ENCODE results near the gene ADGRF1.

The ADGRF1 gene

GRCh38 chr6:46954837-46955451 is 87.2 kb downstream of the ADGRF1 start:
- Histone ChIP-seq H3K9ac (ENCODE audit: low read depth, low read length, poor library complexity, severe bottlenecking) (no peak overlapping the region), H2AFZ (ENCODE audit: low read length) (no peak overlapping the region), H4K20me1 (ENCODE audit: insufficient read depth, low read length, poor library complexity, severe bottlenecking) (no peaks in the 10 kb centered on the region), H3K4me3 (ENCODE audit: low read length, poor library complexity, severe bottlenecking) (no peak overlapping the region), H3K9me3 (ENCODE audit: insufficient read depth, low read depth, low read length) (no peaks in the 10 kb centered on the region), H3K4me1 (ENCODE audit: insufficient read depth, low read length, poor library complexity, severe bottlenecking) (no peaks in the 10 kb centered on the region), H3F3A (ENCODE audit: low read depth) (no peaks in the 10 kb centered on the region), H3K79me2 (ENCODE audit: insufficient read depth, low read length) (no peaks in the 10 kb centered on the region), H3K27me3 (ENCODE audit: insufficient read depth, low read length, poor library complexity, severe bottlenecking) (no peaks in the 10 kb centered on the region), H3K9me2 (replicated peaks; ENCODE audit: low read depth, low read length) (no peaks in the 10 kb centered on the region), H3K36me3 (ENCODE audit: insufficient read depth, low read length) (no peaks in the 10 kb centered on the region), H3K4me2 (ENCODE audit: low read depth, low read length, poor library complexity, severe bottlenecking) (no peak overlapping the region)
- TF ChIP-seq EZH2phosphoT487 (IDR thresholded peaks at IDR 0.05; ENCODE audit: borderline replicate concordance) (no peak), CTCF (conservative IDR thresholded peaks at IDR 0.05; ENCODE audit: low read length) (no peak)

- H3K4me3 ChIP-seq (ENCODE audit: low read length, poor library complexity, severe bottlenecking) = no peak overlapping the region
- H3F3A ChIP-seq (ENCODE audit: low read depth) = no peaks in the 10 kb centered on the region
- H3K79me2 ChIP-seq (ENCODE audit: insufficient read depth, low read length) = no peaks in the 10 kb centered on the region
- H3K4me2 ChIP-seq (ENCODE audit: low read depth, low read length, poor library complexity, severe bottlenecking) = no peak overlapping the region
- H3K9me3 ChIP-seq (ENCODE audit: insufficient read depth, low read depth, low read length) = no peaks in the 10 kb centered on the region
- no peak for TF ChIP-seq EZH2phosphoT487 (IDR thresholded peaks at IDR 0.05; ENCODE audit: borderline replicate concordance)
- H3K36me3 ChIP-seq (ENCODE audit: insufficient read depth, low read length) = no peaks in the 10 kb centered on the region
- no peaks in the 10 kb centered on the region for H4K20me1 ChIP-seq (ENCODE audit: insufficient read depth, low read length, poor library complexity, severe bottlenecking)
- no peaks in the 10 kb centered on the region for H3K4me1 ChIP-seq (ENCODE audit: insufficient read depth, low read length, poor library complexity, severe bottlenecking)
- no peaks in the 10 kb centered on the region for H3K27me3 ChIP-seq (ENCODE audit: insufficient read depth, low read length, poor library complexity, severe bottlenecking)
- H3K9ac ChIP-seq (ENCODE audit: low read depth, low read length, poor library complexity, severe bottlenecking) = no peak overlapping the region
- H2AFZ ChIP-seq (ENCODE audit: low read length) = no peak overlapping the region
- H3K9me2 ChIP-seq (replicated peaks; ENCODE audit: low read depth, low read length) = no peaks in the 10 kb centered on the region
Measured at GRCh38 chr6:46953921-46954320, 88.2 kb downstream of the ADGRF1 start.

GRCh38 chr6:46949632-46950280 is 92.4 kb downstream of the ADGRF1 start:
- no peaks in the 10 kb centered on the region for H3K4me1 ChIP-seq (ENCODE audit: insufficient read depth, low read length, poor library complexity, severe bottlenecking)
- H3K27me3 ChIP-seq (ENCODE audit: insufficient read depth, low read length, poor library complexity, severe bottlenecking) = no peaks in the 10 kb centered on the region
- H3K4me2 ChIP-seq (ENCODE audit: low read depth, low read length, poor library complexity, severe bottlenecking) = no peak overlapping the region
- no peaks in the 10 kb centered on the region for H3F3A ChIP-seq (ENCODE audit: low read depth)
- no peaks in the 10 kb centered on the region for H3K9me3 ChIP-seq (ENCODE audit: insufficient read depth, low read depth, low read length)
- H3K9ac ChIP-seq (ENCODE audit: low read depth, low read length, poor library complexity, severe bottlenecking) = no peak overlapping the region
- H3K36me3 ChIP-seq (ENCODE audit: insufficient read depth, low read length) = no peaks in the 10 kb centered on the region
- H4K20me1 ChIP-seq (ENCODE audit: insufficient read depth, low read length, poor library complexity, severe bottlenecking) = no peaks in the 10 kb centered on the region
- no peak overlapping the region for H2AFZ ChIP-seq (ENCODE audit: low read length)
- H3K79me2 ChIP-seq (ENCODE audit: insufficient read depth, low read length) = no peaks in the 10 kb centered on the region
- no peak for TF ChIP-seq EZH2phosphoT487 (IDR thresholded peaks at IDR 0.05; ENCODE audit: borderline replicate concordance)
- no peak for TF ChIP-seq CTCF (conservative IDR thresholded peaks at IDR 0.05; ENCODE audit: low read length)
- H3K9me2 ChIP-seq (replicated peaks; ENCODE audit: low read depth, low read length) = no peaks in the 10 kb centered on the region
- no peak overlapping the region for H3K4me3 ChIP-seq (ENCODE audit: low read length, poor library complexity, severe bottlenecking)

- Histone ChIP-seq H3K27me3 (ENCODE audit: insufficient read depth, low read length, poor library complexity, severe bottlenecking) (no peaks in the 10 kb centered on the region), H4K20me1 (ENCODE audit: insufficient read depth, low read length, poor library complexity, severe bottlenecking) (no peaks in the 10 kb centered on the region), H3K4me2 (ENCODE audit: low read depth, low read length, poor library complexity, severe bottlenecking) (no peak overlapping the region), H3K9ac (ENCODE audit: low read depth, low read length, poor library complexity, severe bottlenecking) (no peak overlapping the region), H3K4me1 (ENCODE audit: insufficient read depth, low read length, poor library complexity, severe bottlenecking) (no peaks in the 10 kb centered on the region), H3K9me2 (replicated peaks; ENCODE audit: low read depth, low read length) (no peaks in the 10 kb centered on the region), H3K79me2 (ENCODE audit: insufficient read depth, low read length) (no peaks in the 10 kb centered on the region), H2AFZ (ENCODE audit: low read length) (no peak overlapping the region), H3K4me3 (ENCODE audit: low read length, poor library complexity, severe bottlenecking) (no peak overlapping the region), H3K9me3 (ENCODE audit: insufficient read depth, low read depth, low read length) (no peaks in the 10 kb centered on the region), H3F3A (ENCODE audit: low read depth) (no peaks in the 10 kb centered on the region), H3K36me3 (ENCODE audit: insufficient read depth, low read length) (no peaks in the 10 kb centered on the region)
- TF ChIP-seq EZH2phosphoT487 (IDR thresholded peaks at IDR 0.05; ENCODE audit: borderline replicate concordance) (no peak), CTCF (conservative IDR thresholded peaks at IDR 0.05; ENCODE audit: low read length) (no peak)
Measured at GRCh38 chr6:46948699-46949098, 93.4 kb downstream of the ADGRF1 start.

Data from Loucy (cell line).